T-cell (primary cell): ENCODE data around the gene SUSD2. TPM values are rescaled to one million over a fixed set of nuclear protein-coding genes. Genes with fewer than 3 reads are reported as not detected.

Experiments used
- ATAC-seq, 4 experiments: fragments of 200-7000 bp in 3 of 4; fragments of 150-1000 bp in 1 of 4; cut with Tn5 transposase; replicated peaks in 1 of 4; 1 replicate in 3 of 4; 2 replicates in 1 of 4; pipeline ENCODE4 v1.10.0; 2021; ENCODE audit warnings: moderate library complexity in 3 of 4, mild to moderate bottlenecking in 2 of 4, moderate number of reproducible peaks in 1 of 4
- CTCF ChIA-PET, 2 donors: fragments of 300-600 bp; sonication (Branson Sonifier 250); formaldehyde crosslinking; loops; one replicate each; lab custom pipeline; 2022; ENCODE audit warnings: antibody characterized with exemption in 2 of 2; lab: Charles Lee
- POLR2A ChIA-PET, 2 donors: fragments of 300-600 bp; sonication (Branson Sonifier 250); formaldehyde crosslinking; loops; one replicate each; lab custom pipeline; 2022; ENCODE audit warnings: antibody characterized with exemption in 2 of 2; lab: Charles Lee
- DNase-seq, 35 experiments: peaks; one replicate each; pipeline versions ENCODE4 v3.0.0 to v3.0.0-alpha.2; 2013 to 2023
- H3K27ac ChIP-seq: one replicate; pipeline ENCODE4 v1.5.1; 2013; ENCODE audit warnings: low read length
- H3K27me3 ChIP-seq, 2 experiments: replicated peaks in 1 of 2; 1 replicate in 1 of 2; 2 replicates in 1 of 2; pipeline versions ENCODE4 v1.6.1 to v1.7.0; 2013; ENCODE audit warnings: low read length in 1 of 2, mixed read lengths in 1 of 2; ENCODE audit not compliant: control insufficient read depth in 2 of 2, insufficient read depth in 2 of 2; ENCODE audit errors: extremely low read depth in 1 of 2
- H3K36me3 ChIP-seq, 2 donors: 1 replicate in 1 of 2; 2 replicates in 1 of 2; pipeline versions ENCODE4 v1.6.1 to v1.7.0; 2013; ENCODE audit warnings: low read length in 1 of 2; ENCODE audit not compliant: control insufficient read depth in 2 of 2, insufficient read depth in 1 of 2; ENCODE audit errors: extremely low read depth in 1 of 2
- H3K4me1 ChIP-seq, 2 experiments: 1 replicate in 1 of 2; 2 replicates in 1 of 2; pipeline versions ENCODE4 v1.6.1 to v1.7.0; 2013; ENCODE audit warnings: low read length in 2 of 2, mixed read lengths in 1 of 2; ENCODE audit not compliant: insufficient read depth in 2 of 2, control insufficient read depth in 1 of 2; ENCODE audit errors: extremely low read depth in 1 of 2
- H3K4me3 ChIP-seq, 2 donors: 1 replicate in 1 of 2; 2 replicates in 1 of 2; pipeline versions ENCODE4 v1.5.1 to v1.7.0; 2013; ENCODE audit warnings: mild to moderate bottlenecking in 2 of 2, low read length in 1 of 2, moderate library complexity in 1 of 2; ENCODE audit not compliant: control insufficient read depth in 1 of 2; ENCODE audit errors: extremely low read depth in 1 of 2
- H3K9me3 ChIP-seq: 2 replicates; pipeline ENCODE4 v1.7.0; 2013
- H3K27ac Mint-ChIP-seq, 2 donors: one replicate each; pipeline ENCODE4 v1.8.0; 2020 to 2021; ENCODE audit warnings: mild to moderate bottlenecking in 2 of 2, mixed read lengths in 2 of 2
- H3K27me3 Mint-ChIP-seq, 2 donors: one replicate each; pipeline ENCODE4 v1.8.0; 2021 to 2022; ENCODE audit warnings: mixed read lengths in 2 of 2
- H3K36me3 Mint-ChIP-seq: one replicate; pipeline ENCODE4 v1.8.0; 2021; ENCODE audit warnings: mixed read lengths
- H3K4me1 Mint-ChIP-seq, 3 donors: one replicate each; pipeline ENCODE4 v1.8.0; 2020 to 2022; ENCODE audit warnings: mixed read lengths in 3 of 3, mild to moderate bottlenecking in 1 of 3
- H3K4me3 Mint-ChIP-seq, 3 donors: one replicate each; pipeline ENCODE4 v1.8.0; 2020 to 2022; ENCODE audit warnings: mild to moderate bottlenecking in 3 of 3, mixed read lengths in 3 of 3, moderate library complexity in 3 of 3
- H3K9me3 Mint-ChIP-seq, 3 donors: one replicate each; pipeline ENCODE4 v1.8.0; 2020 to 2022; ENCODE audit warnings: mixed read lengths in 3 of 3
- WGBS: methylation state at CpG from one replicate; pipeline ENCODE4 v1.1.5; 2013; ENCODE audit warnings: missing lambda C conversion rate; ENCODE audit not compliant: insufficient coverage; 5-methylcytosine and 5-hydroxymethylcytosine counted together
- total RNA-seq, 35 experiments: library from RNA in 6 of 35; stranded (reverse) in 6 of 35; fragments of 120-200 nt in 1 of 35; gene quantifications; one replicate each; pipeline versions ENCODE4 v1.2.1 to v1.2.4 and lab custom pipeline; 2013 to 2026

Gene SUSD2
- total RNA-seq, 5 donors from 2014 or later (not counting 1 experiment from before 2014, with no cell fraction given) = 1.3 to 2.3 (median 1.6) TPM

- H3K27ac ChIP-seq = no peak overlapping the region
- H3K27me3 ChIP-seq = no peaks in the 10 kb centered on the region
- no peak for DNase-seq
- Mint-ChIP-seq H3K27ac (no peak overlapping the region), H3K4me3 (no peak overlapping the region), H3K4me1 (peaks cover 0 to 4% (median 0%) of the 10 kb centered on the region in 3 donors), H3K27me3 (no peaks in the 10 kb centered on the region), H3K36me3 (no peaks in the 10 kb centered on the region), H3K9me3 (no peaks in the 10 kb centered on the region)
- ATAC-seq = no peak
- no peaks in the 10 kb centered on the region for H3K9me3 ChIP-seq
- H3K4me1 ChIP-seq = peaks cover 0 to 5% of the 10 kb centered on the region in 2 experiments
- peaks cover 0 to 13% of the 10 kb centered on the region in 2 donors for H3K36me3 ChIP-seq
- no peak overlapping the region for H3K4me3 ChIP-seq
- 90% methylated on average over 11 of the region's 17 CpGs for WGBS
- POLR2A ChIA-PET = interaction anchor here in 1 of 2 donors (0.6 kb wide), 1 partner anchor 111 kb away, joined by 3 read pairs; no protein-coding TSS in a partner anchor
- CTCF ChIA-PET = interaction anchor here (0.6 to 1.2 kb wide), 3 partner anchors 10 to 43 kb away, joined by 3 to 8 read pairs (median 3); no protein-coding TSS in a partner anchor
These were observed 7.5 kb downstream of the SUSD2 start for GRCh38 chr22:24188705-24189248.

- POLR2A ChIA-PET = interaction anchor here in 1 of 2 donors (0.6 kb wide), 1 partner anchor 110 kb away, joined by 3 read pairs; no protein-coding TSS in a partner anchor
- H3K9me3 Mint-ChIP-seq = no peaks in the 10 kb centered on the region
- H3K27me3 Mint-ChIP-seq = no peaks in the 10 kb centered on the region
- H3K4me3 Mint-ChIP-seq = no peak overlapping the region
- peaks cover 0 to 13% of the 10 kb centered on the region in 2 donors for H3K36me3 ChIP-seq
- peak in 2 of 4 experiments; percentile 64 to 69 for ATAC-seq
- H3K9me3 ChIP-seq = no peaks in the 10 kb centered on the region
- H3K27ac ChIP-seq = no peak overlapping the region
- H3K4me1 ChIP-seq = peaks cover 0 to 5% of the 10 kb centered on the region in 2 experiments
- 55% methylated on average over 16 of the region's 23 CpGs for WGBS
- no peaks in the 10 kb centered on the region for H3K36me3 Mint-ChIP-seq
- H3K4me1 Mint-ChIP-seq = peaks cover 0 to 4% (median 0%) of the 10 kb centered on the region in 3 donors
- CTCF ChIA-PET = interaction anchor here in 1 of 2 donors (0.6 to 1.2 kb wide), 2 partner anchors 42 to 100 kb away, joined by 3 read pairs; no protein-coding TSS in a partner anchor
- DNase-seq = peak in 24 of 35 experiments; percentile 8 to 52 (median 27)
- H3K4me3 ChIP-seq = no peak overlapping the region
- no peak overlapping the region for H3K27ac Mint-ChIP-seq
- H3K27me3 ChIP-seq = no peaks in the 10 kb centered on the region
These were observed 8.2 kb downstream of the SUSD2 start for GRCh38 chr22:24189249-24190158.

GRCh38 chr22:24190159-24190540, 8.9 kb downstream of the SUSD2 start:
- WGBS = 91% methylated on average over 13 of the region's 14 CpGs
- H3K36me3 ChIP-seq = peaks cover 0 to 13% of the 10 kb centered on the region in 2 donors
- DNase-seq (no peak), ATAC-seq (no peak)
- H3K27me3 ChIP-seq = no peaks in the 10 kb centered on the region
- Mint-ChIP-seq H3K36me3 (no peaks in the 10 kb centered on the region), H3K27me3 (no peaks in the 10 kb centered on the region), H3K9me3 (no peaks in the 10 kb centered on the region), H3K4me3 (no peak overlapping the region), H3K4me1 (peaks cover 0 to 4% (median 0%) of the 10 kb centered on the region in 3 donors), H3K27ac (no peak overlapping the region)
- no peak overlapping the region for H3K4me3 ChIP-seq
- H3K27ac ChIP-seq = no peak overlapping the region
- no peaks in the 10 kb centered on the region for H3K9me3 ChIP-seq
- POLR2A ChIA-PET = no interaction called here
- H3K4me1 ChIP-seq = peaks cover 0 to 5% of the 10 kb centered on the region in 2 experiments
- CTCF ChIA-PET = interaction anchor here in 1 of 2 donors (1.2 kb wide), 1 partner anchor 41 kb away, joined by 3 read pairs; no protein-coding TSS in a partner anchor

GRCh38 chr22:24190596-24191208, 9.4 kb downstream of the SUSD2 start:
- Histone ChIP-seq H3K4me3 (no peak overlapping the region), H3K27ac (no peak overlapping the region), H3K36me3 (peaks cover 0 to 13% of the 10 kb centered on the region in 2 donors), H3K4me1 (peaks cover 0 to 5% of the 10 kb centered on the region in 2 experiments), H3K27me3 (no peaks in the 10 kb centered on the region), H3K9me3 (no peaks in the 10 kb centered on the region)
- DNase-seq (no peak), ATAC-seq (no peak)
- ChIA-PET POLR2A (no interaction called here), CTCF (no interaction called here)
- Mint-ChIP-seq H3K27ac (no peak overlapping the region), H3K9me3 (no peaks in the 10 kb centered on the region), H3K4me1 (peaks cover 0 to 4% (median 0%) of the 10 kb centered on the region in 3 donors), H3K36me3 (no peaks in the 10 kb centered on the region), H3K4me3 (no peak overlapping the region), H3K27me3 (no peaks in the 10 kb centered on the region)
- WGBS = 89% methylated on average over 7 of the region's 8 CpGs

- H3K27me3 Mint-ChIP-seq = no peaks in the 10 kb centered on the region
- no peak overlapping the region for H3K4me3 Mint-ChIP-seq
- CTCF ChIA-PET = no interaction called here
- DNase-seq = no peak
- Histone ChIP-seq H3K4me3 (no peak overlapping the region), H3K4me1 (peaks cover 0 to 5% of the 10 kb centered on the region in 2 experiments), H3K27me3 (no peaks in the 10 kb centered on the region), H3K9me3 (no peaks in the 10 kb centered on the region), H3K36me3 (peaks cover 0 to 9% of the 10 kb centered on the region in 2 donors), H3K27ac (no peak overlapping the region)
- no peak for ATAC-seq
- no peak overlapping the region for H3K27ac Mint-ChIP-seq
- H3K9me3 Mint-ChIP-seq = no peaks in the 10 kb centered on the region
- 96% methylated on average over 9 of the region's 12 CpGs for WGBS
- POLR2A ChIA-PET = no interaction called here
- H3K36me3 Mint-ChIP-seq = no peaks in the 10 kb centered on the region
- H3K4me1 Mint-ChIP-seq = peaks cover 0 to 4% (median 0%) of the 10 kb centered on the region in 3 donors
These were observed 10.1 kb downstream of the SUSD2 start for GRCh38 chr22:24191381-24191841.

- Histone ChIP-seq H3K36me3 (peaks cover 0 to 9% of the 10 kb centered on the region in 2 donors), H3K27me3 (no peaks in the 10 kb centered on the region), H3K4me1 (peaks cover 0 to 5% of the 10 kb centered on the region in 2 experiments), H3K4me3 (no peak overlapping the region), H3K27ac (no peak overlapping the region), H3K9me3 (no peaks in the 10 kb centered on the region)
- no peak overlapping the region for H3K4me3 Mint-ChIP-seq
- WGBS = 87% methylated on average over 4 of the region's 5 CpGs
- DNase-seq = no peak
- H3K27ac Mint-ChIP-seq = no peak overlapping the region
- ChIA-PET POLR2A (no interaction called here), CTCF (no interaction called here)
- no peaks in the 10 kb centered on the region for H3K36me3 Mint-ChIP-seq
- no peak for ATAC-seq
- H3K4me1 Mint-ChIP-seq = peaks cover 0 to 4% (median 0%) of the 10 kb centered on the region in 3 donors
- H3K9me3 Mint-ChIP-seq = no peaks in the 10 kb centered on the region
- no peaks in the 10 kb centered on the region for H3K27me3 Mint-ChIP-seq
These were observed 10.6 kb downstream of the SUSD2 start for GRCh38 chr22:24191893-24192292.
